Left ventricle myocardium superior (tissue), 1 donor: ENCODE results near the gene PPP1R37. TPM values are rescaled to one million over a fixed set of nuclear protein-coding genes. Genes with fewer than 3 reads are reported as not detected.

Experiments
- ATAC-seq: fragments of 200-7000 bp; cut with Tn5 transposase; one replicate; pipeline ENCODE4 v1.9.1; 2020; ENCODE audit warnings: mild to moderate bottlenecking, moderate library complexity
- DNase-seq: peaks from one replicate; pipeline ENCODE4 v3.0.0-alpha.2; 2020
- intact Hi-C: fragments of 100-400 bp; cut with micrococcal nuclease; formaldehyde crosslinking; loops from one replicate; pipeline ENCODE4 v1.11.0; 2022
- long read RNA-seq: library from polyadenylated mRNA; unstranded; transcript quantifications from one replicate; pipeline ENCODE4 v2.0.0, GENCODE V29; 2021
- total RNA-seq: library from RNA; stranded (reverse); fragmentation: NEBNext Ultra II Directional; extraction: Animal tissue kit (Norgen Biotek cat#: 25700); gene quantifications from one replicate; pipeline ENCODE4 v1.2.1, GENCODE V29; 2021
- donor health status: DM: no; HTN: yes; CAD: no; lungs with severe emphysema.

Gene PPP1R37, protein sequence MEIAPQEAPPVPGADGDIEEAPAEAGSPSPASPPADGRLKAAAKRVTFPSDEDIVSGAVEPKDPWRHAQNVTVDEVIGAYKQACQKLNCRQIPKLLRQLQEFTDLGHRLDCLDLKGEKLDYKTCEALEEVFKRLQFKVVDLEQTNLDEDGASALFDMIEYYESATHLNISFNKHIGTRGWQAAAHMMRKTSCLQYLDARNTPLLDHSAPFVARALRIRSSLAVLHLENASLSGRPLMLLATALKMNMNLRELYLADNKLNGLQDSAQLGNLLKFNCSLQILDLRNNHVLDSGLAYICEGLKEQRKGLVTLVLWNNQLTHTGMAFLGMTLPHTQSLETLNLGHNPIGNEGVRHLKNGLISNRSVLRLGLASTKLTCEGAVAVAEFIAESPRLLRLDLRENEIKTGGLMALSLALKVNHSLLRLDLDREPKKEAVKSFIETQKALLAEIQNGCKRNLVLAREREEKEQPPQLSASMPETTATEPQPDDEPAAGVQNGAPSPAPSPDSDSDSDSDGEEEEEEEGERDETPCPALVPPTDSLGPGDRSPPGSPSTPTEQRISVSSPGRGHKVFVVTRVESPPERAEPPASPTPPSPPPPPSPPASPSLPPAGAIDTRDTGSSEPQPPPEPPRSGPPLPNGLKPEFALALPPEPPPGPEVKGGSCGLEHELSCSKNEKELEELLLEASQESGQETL
- total RNA-seq, result 16.0 TPM
- long read RNA-seq, partial matches to known transcripts, result 2 of 10 reads
- long read RNA-seq, other reads (novel, unspliced or antisense), result 2 of 10 reads

DNA sequence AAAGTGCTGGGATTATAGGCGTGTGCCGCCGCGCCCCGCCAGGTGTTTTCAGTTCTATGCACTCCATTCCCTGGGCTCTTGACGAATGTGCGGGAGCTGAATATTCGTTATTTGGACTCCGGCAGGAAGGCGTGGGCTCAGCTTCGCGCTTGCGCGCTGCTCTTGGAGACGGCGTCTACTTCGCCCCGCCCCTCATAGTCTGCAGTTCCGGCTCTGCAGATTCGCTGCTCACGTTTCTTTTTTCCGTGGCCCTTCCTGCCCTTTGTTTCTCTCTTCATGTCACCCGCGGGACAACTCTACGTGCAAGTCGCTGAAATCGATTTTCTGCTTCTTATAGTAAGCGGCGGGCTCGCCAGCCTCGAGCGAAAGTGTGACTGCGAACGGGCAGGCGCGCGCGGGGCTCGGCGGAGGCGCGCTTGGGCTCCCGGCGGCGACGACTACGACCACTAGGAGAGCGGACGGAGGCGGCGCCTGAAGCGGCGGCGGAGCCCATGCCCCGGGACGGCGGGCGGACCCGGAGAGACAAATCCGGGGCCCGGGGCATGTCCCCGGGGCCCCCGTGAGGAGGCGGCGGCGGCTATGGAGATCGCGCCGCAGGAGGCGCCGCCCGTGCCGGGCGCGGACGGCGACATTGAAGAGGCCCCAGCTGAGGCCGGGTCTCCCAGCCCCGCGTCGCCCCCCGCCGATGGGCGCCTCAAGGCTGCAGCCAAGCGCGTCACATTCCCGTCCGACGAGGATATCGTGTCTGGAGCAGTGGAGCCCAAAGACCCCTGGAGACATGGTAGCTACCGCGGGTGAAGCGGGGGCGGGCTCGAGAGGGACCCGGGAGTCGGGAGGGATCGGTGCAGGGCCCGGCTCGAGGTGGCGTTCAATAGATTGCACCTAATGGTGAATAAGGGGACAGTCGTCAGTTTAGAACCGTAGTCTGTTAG, at the start of gene PPP1R37:
PPP1R37 (plus strand) TSS at position 433 of the 932 bp plus-strand sequence; CDS start at position 580, 147 bp downstream.
- ATAC-seq (peak; percentile 91), DNase-seq (peak; percentile 96)
- intact Hi-C loops, result no loop called here

DNA sequence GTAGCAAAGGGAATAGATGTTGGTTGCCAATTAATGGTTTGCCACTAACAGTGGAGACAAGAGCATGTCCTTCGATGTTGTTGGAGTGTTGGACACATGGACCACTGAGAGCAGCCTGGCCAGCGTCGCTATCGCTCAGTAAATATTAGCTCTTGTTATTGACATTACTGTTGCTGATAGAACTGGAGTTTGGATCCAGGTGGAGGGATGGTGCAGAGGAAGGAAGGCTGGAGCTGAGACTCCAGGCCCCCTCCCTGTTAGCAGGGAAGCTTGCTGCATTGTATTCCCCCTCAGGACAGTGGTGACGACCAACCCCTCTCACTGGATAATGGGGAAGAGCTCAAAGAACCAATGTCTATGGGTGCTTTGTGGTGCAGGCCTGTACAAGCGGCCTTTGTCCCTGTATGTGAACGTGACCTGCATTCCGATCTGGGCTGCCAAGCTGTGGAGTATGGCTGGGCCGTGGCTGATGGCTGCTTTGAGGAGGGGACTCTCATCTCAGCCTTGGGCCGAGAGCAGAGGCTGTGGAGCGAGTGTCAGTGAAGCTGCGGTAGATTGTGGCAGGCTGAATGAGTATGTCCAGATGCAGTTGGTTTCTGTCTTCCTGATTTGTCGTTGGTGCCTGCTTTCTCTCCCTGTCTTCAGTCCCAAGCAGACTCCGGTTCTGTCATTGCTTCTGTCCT, 47.2 kb upstream of the PPP1R37 start:
- ATAC-seq (peak; percentile 48), DNase-seq (no peak)
- intact Hi-C loops, result no loop called here

- no peak for DNase-seq
- ATAC-seq, result no peak
- intact Hi-C loops, result no loop called here
These were observed 46.6 kb upstream of the PPP1R37 start for GRCh38 chr19:45046355-45046754.

DNA sequence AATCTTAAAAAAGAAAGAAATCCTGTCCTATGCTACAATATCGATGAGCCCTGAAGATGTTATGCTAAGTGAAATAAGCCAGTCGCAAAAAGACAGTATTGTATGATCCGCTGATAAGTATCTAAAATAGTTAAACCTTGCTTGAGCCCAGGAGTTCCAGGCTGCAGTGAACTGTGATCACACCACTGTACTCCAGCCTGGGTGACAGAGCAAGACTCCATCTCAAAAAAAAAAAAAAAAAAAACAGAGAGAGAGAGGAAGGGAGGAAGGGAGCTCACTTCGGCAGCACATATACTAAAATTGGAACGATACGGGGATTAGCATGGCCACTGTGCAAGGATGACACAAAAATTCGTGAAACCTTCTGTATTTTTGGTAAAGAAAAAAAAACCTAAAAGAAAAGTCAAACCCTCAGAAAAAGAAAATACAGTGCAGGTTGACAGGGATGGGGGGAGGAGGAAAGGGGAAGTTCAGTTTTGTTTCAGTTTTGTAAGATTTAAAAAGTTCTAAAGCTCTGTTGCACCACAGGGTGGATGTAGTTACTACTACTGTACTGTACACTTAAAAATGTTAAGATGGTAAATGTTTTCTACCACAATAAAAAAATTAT, 45.7 kb upstream of the PPP1R37 start:
- intact Hi-C loops, result no loop called here
- ATAC-seq, result no peak

GRCh38 chr19:45049073-45049736, 43.8 kb upstream of the PPP1R37 start:
- intact Hi-C loops, result no loop called here
- ATAC-seq (peak; percentile 91), DNase-seq (peak; percentile 66)

More for the DNA sequence above, 45.7 kb upstream of the PPP1R37 start:
- no peak for DNase-seq

DNA sequence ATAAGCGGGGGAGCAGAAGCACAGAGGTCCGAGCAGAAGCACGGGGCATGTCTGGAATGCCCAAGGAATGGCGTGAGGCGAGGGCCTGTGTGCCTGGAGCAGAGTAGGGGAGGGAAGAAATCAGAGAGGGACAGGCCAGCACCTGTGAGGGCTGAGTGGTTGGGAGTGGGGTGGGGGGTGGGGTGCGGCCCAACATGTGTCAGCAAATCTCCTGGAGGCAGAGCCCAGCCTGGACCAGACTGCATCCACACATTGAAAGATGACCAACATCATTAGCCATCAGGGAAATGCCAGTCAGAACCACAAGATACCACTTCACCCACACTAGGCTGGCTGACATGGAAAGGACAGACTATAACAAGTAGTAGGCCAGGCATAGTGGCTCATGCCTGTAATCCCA, 42.9 kb upstream of the PPP1R37 start:
- intact Hi-C loops, result no loop called here
- DNase-seq (no peak), ATAC-seq (no peak)

- DNase-seq, result no peak
- no peak for ATAC-seq
These were observed 40.9 kb upstream of the PPP1R37 start for GRCh38 chr19:45051929-45052579.

GRCh38 chr19:45056831-45057230, 36.1 kb upstream of the PPP1R37 start:
- DNase-seq (no peak), ATAC-seq (no peak)
- intact Hi-C loops, result no loop called here

More at GRCh38 chr19:45051929-45052579, 40.9 kb upstream of the PPP1R37 start:
- intact Hi-C loops, result no loop called here

DNA sequence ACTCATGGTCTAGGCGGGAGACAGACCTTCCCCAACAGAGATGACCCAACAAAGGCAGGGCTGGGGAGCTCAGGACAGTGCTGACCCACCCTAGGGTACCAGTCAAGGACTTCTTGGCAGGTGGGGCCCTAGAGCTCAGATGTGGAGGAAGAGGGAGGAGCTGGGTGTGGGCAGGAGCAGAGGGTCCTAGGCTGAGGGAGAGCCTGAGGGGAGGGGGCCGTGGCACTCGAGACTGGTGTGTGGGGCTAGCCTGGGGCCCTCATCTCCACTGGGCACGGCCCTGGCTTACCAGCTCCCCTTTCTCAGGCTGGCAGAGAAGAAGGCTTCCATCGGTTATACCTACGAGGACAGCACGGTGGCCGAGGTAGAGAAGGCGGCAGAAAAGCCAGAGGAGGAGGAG, 35.5 kb upstream of the PPP1R37 start:
- no peak for ATAC-seq
- no peak for DNase-seq
- intact Hi-C loops, result no loop called here

- DNase-seq, result no peak
- ATAC-seq, result no peak
These were observed 34.3 kb upstream of the PPP1R37 start for GRCh38 chr19:45058622-45059159.

DNA sequence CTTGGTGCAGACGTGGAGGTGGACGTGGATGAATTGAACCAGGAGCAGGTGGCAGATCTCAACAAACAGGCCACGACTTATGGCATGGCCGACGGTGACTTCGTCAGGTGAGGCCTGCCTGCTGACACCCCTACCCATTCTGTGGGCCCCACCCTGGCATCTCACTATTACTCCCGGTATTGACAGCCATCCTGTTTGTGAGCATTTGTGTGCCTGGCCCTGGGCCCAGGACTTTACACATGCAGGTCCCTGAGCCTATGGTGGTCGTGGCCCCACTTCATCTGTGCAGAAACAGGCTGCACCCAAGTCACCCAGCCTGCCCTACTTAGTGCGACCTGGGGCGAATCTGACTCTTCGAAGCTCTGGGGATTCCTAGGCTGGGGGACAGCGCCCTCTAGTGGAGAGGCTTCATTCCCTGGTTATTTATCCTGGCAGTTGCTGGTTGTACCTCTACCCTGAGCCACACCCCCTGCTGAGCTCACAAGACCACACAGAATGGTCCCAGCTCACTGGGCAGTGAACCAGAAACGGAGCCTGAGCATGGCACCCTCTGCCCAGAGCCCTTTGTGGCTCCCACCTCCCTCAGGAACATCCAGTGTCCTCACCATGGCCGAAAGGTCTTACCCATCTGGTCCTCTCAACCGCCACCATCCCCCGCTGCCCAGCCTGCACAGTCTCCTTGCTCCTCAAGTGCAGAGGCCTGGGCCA, 33.6 kb upstream of the PPP1R37 start:
- ATAC-seq, result peak; percentile 66
- intact Hi-C loops, result no loop called here
- peak; percentile 60 for DNase-seq

More at GRCh38 chr19:45058622-45059159, 34.3 kb upstream of the PPP1R37 start:
- intact Hi-C loops, result no loop called here

DNA sequence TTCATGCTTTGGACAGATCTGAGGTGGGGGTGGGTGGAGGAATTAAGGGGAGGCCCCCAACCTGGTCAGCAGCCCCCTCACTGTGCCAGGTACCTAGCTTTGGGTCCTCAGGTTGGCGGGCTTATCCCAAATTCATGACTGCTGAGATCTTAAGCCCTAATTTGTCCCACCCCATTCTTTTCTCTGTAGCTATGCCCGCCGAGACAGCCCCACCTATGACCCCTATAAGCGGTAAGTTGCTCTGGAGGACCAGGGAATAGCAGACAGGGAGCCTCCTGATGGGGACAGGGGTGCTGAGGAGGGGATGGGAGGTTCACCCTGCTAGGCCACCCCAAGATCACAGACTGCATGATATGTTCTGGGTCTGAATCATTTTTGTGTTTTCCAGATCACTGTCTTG, 31.0 kb upstream of the PPP1R37 start:
- DNase-seq, result no peak
- intact Hi-C loops, result no loop called here
- ATAC-seq, result no peak

GRCh38 chr19:45063851-45064801, 28.9 kb upstream of the PPP1R37 start:
- ATAC-seq (no peak), DNase-seq (no peak)
- intact Hi-C loops, result no loop called here

DNA sequence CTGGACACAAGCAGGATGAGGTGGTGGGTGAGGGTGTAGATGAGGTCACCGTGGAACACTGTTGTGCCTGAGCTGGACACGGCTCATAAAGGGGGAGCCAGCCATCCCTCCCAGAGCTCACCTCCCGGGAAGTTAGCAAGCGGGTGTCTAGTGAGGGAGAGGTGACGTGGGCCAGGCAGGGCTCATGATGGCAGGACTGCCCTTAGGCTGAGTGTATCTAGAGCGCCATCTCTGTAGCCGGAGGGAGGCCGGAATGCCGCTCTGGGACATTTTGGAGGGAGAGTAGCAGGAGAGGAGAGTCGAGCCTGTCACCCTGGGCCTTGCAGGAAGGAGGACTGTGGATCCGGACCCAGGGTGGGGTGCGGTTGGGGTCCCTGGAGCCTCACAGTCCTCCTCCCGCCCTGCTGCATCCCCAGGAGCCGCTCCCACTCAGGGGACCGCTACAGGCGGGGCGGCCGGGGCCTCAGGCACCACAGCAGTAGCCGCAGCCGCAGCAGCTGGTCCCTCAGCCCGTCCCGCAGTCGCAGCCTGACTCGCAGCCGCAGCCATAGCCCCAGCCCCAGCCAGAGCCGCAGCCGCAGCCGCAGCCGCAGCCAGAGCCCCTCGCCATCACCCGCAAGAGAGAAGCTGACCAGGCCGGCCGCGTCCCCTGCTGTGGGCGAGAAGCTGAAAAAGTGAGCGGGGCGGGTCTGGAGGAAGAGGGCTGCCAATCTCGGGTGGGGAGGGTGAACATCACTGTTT, 25.9 kb upstream of the PPP1R37 start:
- DNase-seq (no peak), ATAC-seq (no peak)
- intact Hi-C loops, result no loop called here

DNA sequence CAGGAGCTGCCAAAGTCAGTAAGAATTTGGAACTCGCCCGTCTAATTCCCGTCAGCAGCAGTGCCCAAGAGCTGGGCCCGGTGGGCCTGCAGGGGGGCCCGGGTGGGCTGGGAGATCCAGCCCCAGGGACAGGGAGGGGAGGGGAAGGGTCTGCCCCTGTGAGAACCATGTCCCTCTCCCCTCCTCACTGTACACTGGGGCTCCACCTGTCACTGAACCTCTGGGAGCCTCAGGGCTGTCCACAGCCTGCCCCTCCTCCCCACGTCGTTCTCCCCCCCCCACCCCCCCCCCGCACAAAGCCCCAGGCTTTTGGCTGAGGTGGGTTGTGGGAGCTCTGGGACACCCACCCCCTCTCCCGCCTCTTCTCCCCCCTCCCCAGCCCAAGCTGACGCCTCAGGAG, 24.9 kb upstream of the PPP1R37 start:
- ATAC-seq (no peak), DNase-seq (no peak)
- intact Hi-C loops, result no loop called here
